ENCODE measurements around the gene NDUFS5. TPM values are rescaled to one million over a fixed set of nuclear protein-coding genes. Genes with fewer than 3 reads are reported as not detected.
"Not testable (repeated sequence)": the region's sequence is repeated elsewhere in the genome, so short reads cannot be mapped to it uniquely, and the experiment has no call there.

Gene NDUFS5
- total RNA-seq, 1 donor from 2014 or later: 337 TPM

DNA sequence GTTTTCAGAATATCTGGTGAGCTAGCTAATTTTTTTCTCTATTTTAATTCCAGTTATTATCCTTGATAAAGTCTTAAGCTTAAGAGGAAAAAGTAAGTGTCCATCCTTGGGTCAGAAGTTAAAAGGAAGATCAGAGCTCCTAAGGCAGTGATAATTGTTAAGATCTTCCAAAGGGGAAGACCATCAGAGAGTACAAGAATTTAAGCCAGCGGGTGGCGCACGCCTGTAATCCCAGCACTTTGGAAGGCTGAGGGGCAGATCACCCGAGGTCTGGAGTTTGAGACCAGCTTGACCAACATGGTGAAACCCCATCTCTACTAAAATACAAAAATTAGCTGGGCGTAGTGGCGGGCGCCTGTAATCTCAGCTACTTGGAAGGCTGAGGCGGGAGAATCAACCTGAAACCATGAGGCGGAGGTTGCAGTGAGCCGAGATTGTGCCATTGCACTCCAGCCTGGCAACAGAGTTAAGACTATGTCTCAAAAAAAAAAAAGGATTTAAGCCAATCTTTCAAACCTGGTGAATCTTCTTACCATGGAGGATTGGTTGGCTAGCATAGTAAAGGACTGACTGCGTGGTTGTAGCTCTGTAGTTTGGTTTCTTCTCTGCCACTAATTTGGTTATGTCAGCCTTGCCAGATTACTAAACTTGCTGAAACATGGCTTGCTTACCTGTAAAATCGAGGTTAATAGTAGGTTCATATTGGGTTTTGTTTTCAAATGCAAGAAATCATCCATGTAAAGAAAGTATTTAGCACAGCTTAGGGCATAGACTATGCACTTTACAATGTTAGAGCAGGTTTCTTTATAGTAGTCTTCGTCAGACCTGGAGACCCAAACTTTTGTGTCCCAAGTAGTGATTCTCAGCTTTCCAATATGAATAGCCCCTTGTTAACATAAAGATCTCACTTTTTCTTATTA is 19.2 kb upstream of the NDUFS5 start:
- DNase-seq (ENCODE audit: low spot score in 2 of 2): no peak
- no peak for FAIRE-seq

- not testable (repeated sequence) for DNase-seq (ENCODE audit: low spot score in 2 of 2); FAIRE-seq
Observed at GRCh38 chr1:39014956-39015355, 11.2 kb upstream of the NDUFS5 start.

DNA sequence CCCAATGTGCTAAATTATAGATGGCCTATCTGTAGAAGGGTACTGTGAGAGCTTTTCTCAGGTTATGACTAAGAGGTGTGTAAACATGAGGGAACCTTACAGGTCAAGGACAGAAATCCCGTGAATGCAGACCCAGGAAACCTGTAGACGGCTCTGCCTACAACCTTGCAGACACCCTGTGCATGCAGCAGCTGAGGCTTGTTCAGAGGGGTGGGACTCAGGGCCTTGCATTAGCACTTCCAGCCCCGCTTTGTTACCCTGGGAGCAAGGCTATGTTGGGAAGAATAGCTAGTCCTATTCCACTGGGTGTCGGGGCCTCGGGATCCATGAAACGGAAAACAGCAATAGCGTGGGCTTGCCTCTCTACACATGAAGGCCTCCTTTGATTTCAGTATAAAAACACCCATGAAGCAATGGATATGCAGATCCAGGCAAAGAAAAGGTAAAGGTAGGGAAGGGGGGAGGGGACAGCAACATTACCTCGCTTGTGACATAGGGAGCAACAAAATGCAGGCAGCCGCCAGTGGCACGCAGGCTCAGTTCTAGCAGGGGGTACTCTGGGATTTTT is 9.5 kb upstream of the NDUFS5 start:
- FAIRE-seq: no peak
- DNase-seq (ENCODE audit: low spot score in 2 of 2): no peak

DNA sequence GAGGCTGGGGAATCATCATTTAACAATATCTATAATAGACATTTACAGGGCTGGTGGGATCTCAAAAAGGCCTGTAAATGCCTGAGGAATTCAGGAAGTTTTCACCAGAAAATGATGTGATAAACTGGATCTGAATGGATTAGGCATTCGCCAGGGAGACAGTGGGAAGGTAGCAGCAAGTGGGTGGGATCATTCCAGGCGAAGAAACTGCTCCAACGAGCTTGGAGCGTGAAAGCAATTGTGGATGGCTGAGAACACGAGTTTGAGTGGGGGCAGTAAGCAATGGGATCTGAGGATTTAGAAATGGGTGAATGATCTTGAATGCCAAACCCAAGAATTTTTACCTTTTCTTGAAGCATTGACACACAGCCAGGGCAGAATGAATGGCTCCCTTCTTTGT is 8.9 kb upstream of the NDUFS5 start:
- FAIRE-seq (no peak), DNase-seq (ENCODE audit: low spot score in 2 of 2) (no peak)

GRCh38 chr1:39020494-39020893 is 5.7 kb upstream of the NDUFS5 start:
- not testable (repeated sequence) for DNase-seq (ENCODE audit: low spot score in 2 of 2); FAIRE-seq

- no peak for DNase-seq (ENCODE audit: low spot score in 2 of 2)
- no peak for FAIRE-seq
Observed at GRCh38 chr1:39021426-39021825, 4.7 kb upstream of the NDUFS5 start.

DNA sequence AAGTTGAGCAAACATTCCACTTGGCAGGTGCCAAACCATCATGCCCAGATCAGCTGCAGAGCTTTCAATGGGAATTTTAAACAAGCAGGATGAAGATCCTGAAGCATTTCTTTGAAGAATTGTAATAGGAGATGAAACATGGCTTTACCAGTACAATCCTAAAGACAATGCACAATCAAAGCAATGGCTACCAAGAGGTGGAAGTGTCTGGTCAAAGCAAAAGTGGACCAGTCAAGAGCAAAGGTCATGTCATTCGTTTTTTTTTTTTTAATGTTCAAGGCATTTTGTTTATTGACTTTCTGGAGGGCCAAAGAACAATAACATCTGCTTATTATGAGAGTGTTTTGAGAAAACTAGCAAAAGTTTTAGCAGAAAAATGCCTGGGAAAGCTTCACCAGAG is 3.0 kb upstream of the NDUFS5 start:
- FAIRE-seq (no peak), DNase-seq (ENCODE audit: low spot score in 2 of 2) (no peak)

- no peak for DNase-seq (ENCODE audit: low spot score in 2 of 2)
- no peak for FAIRE-seq
Observed at GRCh38 chr1:39026866-39027507, 837 bp downstream of the NDUFS5 start.

GRCh38 chr1:39034114-39034654 is 8.0 kb downstream of the NDUFS5 start:
- DNase-seq (ENCODE audit: low spot score in 2 of 2) (no peak), FAIRE-seq (no peak)

GRCh38 chr1:39036678-39037077 is 10.5 kb downstream of the NDUFS5 start:
- FAIRE-seq (no peak), DNase-seq (ENCODE audit: low spot score in 2 of 2) (no peak)

DNA sequence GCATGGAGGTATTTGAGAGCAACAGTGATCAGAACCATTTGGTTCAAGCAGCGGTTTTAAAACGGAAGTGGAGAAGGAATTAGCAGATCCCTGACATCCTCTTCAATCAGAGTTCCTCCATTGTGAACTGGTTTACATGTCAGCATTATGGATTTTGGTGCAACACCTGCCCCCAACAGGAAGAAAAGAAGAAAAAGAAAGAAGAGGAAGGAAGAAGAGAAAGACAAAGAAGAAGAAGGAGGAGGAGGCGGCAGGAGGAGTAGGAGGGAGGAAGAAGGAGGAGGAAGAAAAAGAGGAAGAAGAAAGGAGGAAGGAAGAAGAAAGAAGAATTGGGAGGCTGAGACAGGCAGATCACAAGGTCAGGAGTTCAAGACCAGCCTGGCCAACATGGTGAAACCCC is 17.4 kb downstream of the NDUFS5 start:
- no peak for DNase-seq (ENCODE audit: low spot score in 2 of 2)
- FAIRE-seq: no peak

GRCh38 chr1:39044762-39045161 is 18.6 kb downstream of the NDUFS5 start:
- FAIRE-seq (no peak), DNase-seq (ENCODE audit: low spot score in 2 of 2) (no peak)

DNA sequence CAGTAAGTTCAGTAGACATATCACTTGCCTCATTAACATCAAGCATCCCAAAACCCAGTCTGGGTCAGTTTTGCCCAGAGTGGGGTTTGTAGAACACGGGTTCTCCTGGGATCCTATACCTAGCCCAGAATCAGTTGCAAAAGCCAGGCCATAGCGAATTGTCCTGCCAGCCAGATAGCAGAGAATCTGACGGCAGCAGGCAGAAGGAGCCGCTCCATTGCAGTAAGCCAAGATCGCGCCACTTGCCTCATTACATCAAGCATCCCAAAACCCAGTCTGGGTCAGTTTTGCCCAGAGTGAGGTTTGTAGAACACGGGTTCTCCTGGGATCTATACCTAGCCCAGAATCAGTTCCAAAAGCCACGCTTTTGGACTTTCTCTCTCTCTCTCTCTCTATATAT is 19.1 kb downstream of the NDUFS5 start:
- DNase-seq (ENCODE audit: low spot score in 2 of 2) (no peak), FAIRE-seq (no peak)

GRCh38 chr1:39046613-39047210 is 20.6 kb downstream of the NDUFS5 start:
- FAIRE-seq (no peak), DNase-seq (ENCODE audit: low spot score in 2 of 2) (no peak)

GRCh38 chr1:39047374-39048229 is 21.5 kb downstream of the NDUFS5 start:
- peak in 1 of 2 donors; percentile 30 for DNase-seq (ENCODE audit: low spot score in 2 of 2)
- no peak for FAIRE-seq

DNA sequence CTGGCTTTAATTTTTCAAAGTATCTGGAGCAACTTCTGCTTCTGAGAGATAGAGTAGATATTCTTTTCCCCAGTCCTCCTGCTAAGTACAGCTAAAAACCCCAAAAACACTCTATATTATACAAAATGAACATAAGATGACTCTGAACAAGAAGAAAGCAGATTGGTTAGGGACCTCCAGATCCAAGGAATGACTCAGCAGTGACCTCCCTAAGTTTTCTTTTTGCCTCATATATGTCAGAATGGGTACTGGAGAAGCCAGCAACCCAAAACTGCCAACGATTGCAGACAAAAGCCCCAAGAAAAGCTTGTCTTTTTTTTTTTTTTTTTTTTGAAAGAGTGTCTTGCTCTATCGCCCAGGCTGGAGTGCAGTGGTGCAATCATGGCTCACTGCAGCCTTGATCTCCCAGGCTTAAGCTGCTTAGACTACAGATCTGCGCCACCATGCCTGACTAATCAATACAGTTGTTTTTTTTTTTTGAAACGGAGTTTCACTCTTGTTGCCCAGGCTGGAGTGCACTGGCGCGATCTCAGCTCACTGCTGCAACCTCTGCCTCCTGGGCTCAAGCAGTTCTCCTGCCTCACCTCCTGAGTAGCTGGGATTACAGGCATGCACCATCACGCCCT is 22.7 kb downstream of the NDUFS5 start:
- no peak for FAIRE-seq
- DNase-seq (ENCODE audit: low spot score in 2 of 2): no peak

DNA sequence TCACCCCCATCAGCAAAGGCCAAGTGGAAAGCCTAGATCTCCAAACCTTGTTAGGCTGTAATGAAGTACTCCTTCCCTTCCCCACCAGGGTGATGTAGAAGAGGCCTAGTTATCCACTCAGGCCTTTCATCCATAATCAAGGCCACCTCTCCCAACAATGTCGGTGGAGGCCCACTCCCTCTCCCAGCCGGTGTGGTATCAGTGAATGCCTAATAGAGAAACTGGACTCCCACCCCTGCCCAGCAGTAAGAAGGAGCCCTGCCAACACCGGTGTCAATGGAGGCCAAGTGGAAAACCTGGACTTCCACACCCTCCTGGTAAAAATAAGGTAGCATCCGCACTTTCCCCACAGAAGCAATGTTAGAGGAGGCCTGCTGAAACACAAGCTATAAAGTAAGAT is 23.9 kb downstream of the NDUFS5 start:
- DNase-seq (ENCODE audit: low spot score in 2 of 2) (no peak), FAIRE-seq (no peak)

GRCh38 chr1:39051193-39051850 is 25.2 kb downstream of the NDUFS5 start:
- DNase-seq (ENCODE audit: low spot score in 2 of 2); FAIRE-seq: not testable (repeated sequence)

DNA sequence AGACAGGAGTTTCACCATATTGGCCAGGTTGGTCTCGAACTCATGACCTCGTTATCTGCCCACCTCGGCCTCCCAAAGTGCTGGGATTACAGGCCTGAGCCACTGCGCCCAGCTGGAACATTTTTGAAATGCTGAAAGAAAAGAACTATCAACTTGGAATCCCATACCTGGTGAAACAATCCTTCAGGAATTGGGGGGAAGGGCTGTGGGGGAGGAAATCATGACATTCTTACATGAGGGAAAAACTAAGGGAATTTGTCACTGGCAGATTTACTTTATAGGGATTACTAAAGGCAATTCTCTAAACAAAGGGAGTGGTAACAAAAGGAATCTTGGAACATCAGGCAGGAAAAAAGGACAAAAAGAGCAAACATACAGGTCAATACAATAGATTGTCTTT is 25.8 kb downstream of the NDUFS5 start:
- FAIRE-seq (no peak), DNase-seq (ENCODE audit: low spot score in 2 of 2) (no peak)
